Neural crest cell (in vitro differentiated cells): ENCODE results near the gene CRABP1. TPM values are rescaled to one million over a fixed set of nuclear protein-coding genes. Genes with fewer than 3 reads are reported as not detected.

ENCODE experiments used
- DNase-seq: peaks from one replicate; pipeline ENCODE4 v3.0.0; 2021; ENCODE audit warnings: low read depth, mixed read lengths, low spot score
- H3K27ac Mint-ChIP-seq: one replicate; pipeline ENCODE4 v1.8.0; 2021; ENCODE audit warnings: mild to moderate bottlenecking, mixed read lengths; ENCODE audit not compliant: unreplicated experiment
- H3K27me3 Mint-ChIP-seq: 2 replicates; pipeline ENCODE4 v1.8.0; 2021; ENCODE audit warnings: low read depth, mild to moderate bottlenecking, mixed read lengths
- H3K36me3 Mint-ChIP-seq: 2 replicates; pipeline ENCODE4 v1.8.0; 2021; ENCODE audit warnings: low read depth, mild to moderate bottlenecking, mixed read lengths
- H3K4me1 Mint-ChIP-seq: 2 replicates; pipeline ENCODE4 v1.8.0; 2021; ENCODE audit warnings: mixed read lengths
- H3K4me3 Mint-ChIP-seq: one replicate; pipeline ENCODE4 v1.8.0; 2021; ENCODE audit warnings: mild to moderate bottlenecking, mixed read lengths
- H3K9me3 Mint-ChIP-seq: 2 replicates; pipeline ENCODE4 v1.8.0; 2021; ENCODE audit warnings: mixed read lengths
- CTCF ChIP-seq: fragments of 200-600 bp; sonication (generic); conservative IDR thresholded peaks from 2 replicates; pipeline ENCODE4 v1.5.0; 2021; ENCODE audit warnings: antibody characterized with exemption, mild to moderate bottlenecking
- long read RNA-seq: library from polyadenylated mRNA; unstranded; transcript quantifications from one replicate; pipeline ENCODE4 v2.0.0, GENCODE V29; 2020
- total RNA-seq: library from RNA; stranded (reverse); gene quantifications from 2 replicates; pipeline ENCODE4 v1.2.1, GENCODE V29; 2021

CRABP1 gene
- total RNA-seq, result 753 and 803 TPM in 2 replicates
- long read RNA-seq, transcript CRABP1-201 (4 exons, 772 nt), result major isoform, 35 of 44 reads
- long read RNA-seq, partial matches to known transcripts, result 5 of 44 reads
- long read RNA-seq, other reads (novel, unspliced or antisense), result 2 of 44 reads

- TF ChIP-seq CTCF, result no peak
- H3K36me3 Mint-ChIP-seq, result no peaks in the 10 kb centered on the region
- DNase-seq, result no peak
- H3K4me3 Mint-ChIP-seq, result peak within 1 kb of the TSS; percentile 66
- no peaks in the 10 kb centered on the region for H3K9me3 Mint-ChIP-seq
- H3K4me1 Mint-ChIP-seq, result peaks cover 40% of the 10 kb centered on the region
- H3K27ac Mint-ChIP-seq, result no peak within 1 kb of the TSS
- peaks cover 69% of the 10 kb centered on the region for H3K27me3 Mint-ChIP-seq
Measured at GRCh38 chr15:78340231-78341056, at the start of gene CRABP1. TSS of gene CRABP1 (plus strand) at chr15:78340353. CDS start at chr15:78340429, 76 bp downstream.

- H3K36me3 Mint-ChIP-seq, result no peaks in the 10 kb centered on the region
- H3K27ac Mint-ChIP-seq, result no peak overlapping the region
- TF ChIP-seq CTCF, result no peak
- H3K27me3 Mint-ChIP-seq, result no peaks in the 10 kb centered on the region
- no peaks in the 10 kb centered on the region for H3K9me3 Mint-ChIP-seq
- no peak for DNase-seq
- no peaks in the 10 kb centered on the region for H3K4me1 Mint-ChIP-seq
- H3K4me3 Mint-ChIP-seq, result no peak overlapping the region
Measured at GRCh38 chr15:78291052-78291451, 49.1 kb upstream of the CRABP1 start.

- Mint-ChIP-seq H3K4me3 (no peak overlapping the region), H3K27me3 (no peaks in the 10 kb centered on the region), H3K4me1 (no peaks in the 10 kb centered on the region), H3K9me3 (no peaks in the 10 kb centered on the region), H3K27ac (no peak overlapping the region), H3K36me3 (no peaks in the 10 kb centered on the region)
- TF ChIP-seq CTCF, result no peak
- no peak for DNase-seq
Measured at GRCh38 chr15:78291698-78292097, 48.5 kb upstream of the CRABP1 start.

- Mint-ChIP-seq H3K9me3 (no peaks in the 10 kb centered on the region), H3K27me3 (no peaks in the 10 kb centered on the region), H3K4me1 (no peaks in the 10 kb centered on the region), H3K4me3 (no peak overlapping the region), H3K36me3 (no peaks in the 10 kb centered on the region), H3K27ac (peak overlapping the region; percentile 75)
- TF ChIP-seq CTCF, result no peak
- no peak for DNase-seq
Measured at GRCh38 chr15:78292219-78292618, 47.9 kb upstream of the CRABP1 start.

GRCh38 chr15:78299101-78299930 lies 40.8 kb upstream of the CRABP1 start, which contains the start of gene SKIC8:
TSS of gene SKIC8 (minus strand) at chr15:78299609. CDS start at chr15:78295686, 3,923 bp downstream.
- Mint-ChIP-seq H3K9me3 (no peaks in the 10 kb centered on the region), H3K27ac (peak within 1 kb of the TSS; percentile 96), H3K4me3 (peak within 1 kb of the TSS; percentile 97), H3K4me1 (peaks cover 29% of the 10 kb centered on the region), H3K36me3 (no peaks in the 10 kb centered on the region), H3K27me3 (peaks cover 19% of the 10 kb centered on the region)
- peak; percentile 21 for TF ChIP-seq CTCF
- peak; percentile 87 for DNase-seq
